ENCODE data around the gene PARD3B. TPM values are rescaled to one million over a fixed set of nuclear protein-coding genes. Genes with fewer than 3 reads are reported as not detected.

Gene PARD3B
- polyA plus RNA-seq, 3 donors = not detected

DNA sequence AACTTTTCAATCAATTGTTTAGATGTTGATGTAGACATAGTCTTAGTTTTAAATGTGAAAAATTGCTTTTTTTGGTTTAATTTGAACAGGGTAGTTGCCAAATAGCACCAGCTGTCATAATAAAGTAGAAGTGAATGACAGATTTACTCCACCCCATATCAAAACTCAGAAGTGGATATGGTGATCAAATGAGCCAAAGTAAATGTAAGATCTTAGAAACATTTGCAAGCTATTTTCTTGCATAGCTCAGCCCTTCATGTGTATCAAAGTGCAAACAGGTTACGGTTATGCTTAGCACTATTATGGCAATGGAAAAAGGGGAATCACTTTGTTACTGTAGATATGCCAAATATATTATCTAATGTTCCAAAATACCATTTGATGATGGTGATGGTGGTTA lies 596.1 kb downstream of the PARD3B start:
- no peaks in the 10 kb centered on the region for H3K27me3 Mint-ChIP-seq (ENCODE audit: low read depth in 3 of 3)
- intact Hi-C loops (cut with micrococcal nuclease) = no loop called here
- WGBS (ENCODE audit: insufficient coverage) = no CpG with 5 or more reads among the region's 1 CpG
- Histone ChIP-seq H4K20me1 (ENCODE audit: insufficient read depth, low read length) (no peaks in the 10 kb centered on the region), H3K27me3 (ENCODE audit: control insufficient read depth in 2 of 2, insufficient read depth in 2 of 2, low read length in 2 of 2) (no peaks in the 10 kb centered on the region), H3K27ac (ENCODE audit: low read depth in 1 of 2, low read length in 2 of 2) (no peak overlapping the region), H2AFZ (ENCODE audit: insufficient read depth, low read depth, low read length, poor library complexity, severe bottlenecking) (no peak overlapping the region), H3K4me1 (ENCODE audit: control insufficient read depth in 1 of 2, insufficient read depth in 2 of 2, low read length in 2 of 2) (no peaks in the 10 kb centered on the region), H3K36me3 (replicated peaks in 1 of 2; ENCODE audit: control insufficient read depth in 1 of 2, insufficient read depth in 2 of 2, low read length in 2 of 2) (no peaks in the 10 kb centered on the region), H3K9ac (ENCODE audit: insufficient read depth, low read length, poor library complexity, severe bottlenecking) (no peak overlapping the region), H3K9me3 (replicated peaks in 1 of 2; ENCODE audit: control insufficient read depth in 1 of 2, insufficient read depth in 1 of 2, low read length in 2 of 2) (peaks cover 0 to 5% of the 10 kb centered on the region in 2 donors), H3K4me2 (replicated peaks; ENCODE audit: extremely low read depth, low read length, poor library complexity, severe bottlenecking) (no peak overlapping the region), H3K79me2 (ENCODE audit: insufficient read depth, low read length) (no peaks in the 10 kb centered on the region), H3K4me3 (replicated peaks in 1 of 3; ENCODE audit: low read depth in 2 of 3, low read length in 3 of 3) (no peak overlapping the region)
- H3K27ac Mint-ChIP-seq = no peak overlapping the region
- H3K4me1 Mint-ChIP-seq = no peaks in the 10 kb centered on the region
- no peak for DNase-seq
- no peak for TF ChIP-seq CTCF (IDR thresholded peaks at IDR 0.05)
- H3K4me3 Mint-ChIP-seq = no peak overlapping the region
- H3K9me3 Mint-ChIP-seq = peaks cover 0 to 5% (median 3%) of the 10 kb centered on the region in 7 donors
- no peaks in the 10 kb centered on the region for H3K36me3 Mint-ChIP-seq

DNA sequence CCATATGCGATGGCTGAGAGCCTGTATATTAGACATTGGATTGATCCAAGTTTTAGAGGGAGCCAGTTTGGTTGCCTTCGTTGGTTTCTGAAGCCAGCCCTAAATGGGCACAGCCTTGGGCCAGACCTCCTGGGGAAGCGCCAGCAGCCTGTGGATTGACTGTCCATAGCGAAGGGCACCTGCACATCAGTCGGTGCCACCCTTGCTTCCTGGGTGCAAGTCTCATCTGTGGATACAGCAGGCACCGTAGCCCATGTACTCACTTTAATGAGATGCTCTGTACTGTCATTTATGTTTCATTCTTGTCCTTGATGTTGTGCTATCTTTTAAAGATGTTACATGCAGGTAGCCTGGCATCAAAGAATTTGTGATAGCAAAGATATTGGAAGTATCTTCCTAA lies 600.6 kb downstream of the PARD3B start:
- WGBS (ENCODE audit: insufficient coverage) = 100% methylated on average over 3 of the region's 6 CpGs
- H3K36me3 Mint-ChIP-seq = no peaks in the 10 kb centered on the region
- H3K27ac ChIP-seq (ENCODE audit: low read depth in 1 of 2, low read length in 2 of 2) = no peak overlapping the region

More for the DNA sequence above, 600.6 kb downstream of the PARD3B start:
- intact Hi-C loops (cut with micrococcal nuclease) = no loop called here
- Mint-ChIP-seq H3K4me1 (no peaks in the 10 kb centered on the region), H3K9me3 (peaks cover 0 to 7% (median 3%) of the 10 kb centered on the region in 7 donors), H3K4me3 (no peak overlapping the region), H3K27me3 (ENCODE audit: low read depth in 3 of 3) (no peaks in the 10 kb centered on the region), H3K27ac (no peak overlapping the region)
- Histone ChIP-seq H3K4me2 (replicated peaks; ENCODE audit: extremely low read depth, low read length, poor library complexity, severe bottlenecking) (no peak overlapping the region), H4K20me1 (ENCODE audit: insufficient read depth, low read length) (no peaks in the 10 kb centered on the region), H3K4me1 (ENCODE audit: control insufficient read depth in 1 of 2, insufficient read depth in 2 of 2, low read length in 2 of 2) (no peaks in the 10 kb centered on the region), H3K4me3 (replicated peaks in 1 of 3; ENCODE audit: low read depth in 2 of 3, low read length in 3 of 3) (no peak overlapping the region), H2AFZ (ENCODE audit: insufficient read depth, low read depth, low read length, poor library complexity, severe bottlenecking) (no peak overlapping the region), H3K36me3 (replicated peaks in 1 of 2; ENCODE audit: control insufficient read depth in 1 of 2, insufficient read depth in 2 of 2, low read length in 2 of 2) (no peaks in the 10 kb centered on the region), H3K79me2 (ENCODE audit: insufficient read depth, low read length) (no peaks in the 10 kb centered on the region), H3K9me3 (replicated peaks in 1 of 2; ENCODE audit: control insufficient read depth in 1 of 2, insufficient read depth in 1 of 2, low read length in 2 of 2) (peaks cover 0 to 5% of the 10 kb centered on the region in 2 donors), H3K9ac (ENCODE audit: insufficient read depth, low read length, poor library complexity, severe bottlenecking) (no peak overlapping the region), H3K27me3 (ENCODE audit: control insufficient read depth in 2 of 2, insufficient read depth in 2 of 2, low read length in 2 of 2) (no peaks in the 10 kb centered on the region)
- TF ChIP-seq CTCF (IDR thresholded peaks at IDR 0.05) = no peak
- DNase-seq = no peak

All from CD14-positive monocyte (primary cell).